GM12873 (cell line): ENCODE data around the gene PIP4K2A.
A peak's percentile ranks its signal among the peaks of the same experiment; 100 is the strongest.

Source experiments
- TF ChIP-seq, protein P1 (sequence below): IDR thresholded peaks from 2 replicates; pipeline ENCODE4 v1.5.1; 2012; ENCODE audit warnings: low read depth, mild to moderate bottlenecking, moderate library complexity, low read length, control low read depth; ENCODE audit not compliant: insufficient read depth; ENCODE audit errors: missing control alignments

The PIP4K2A gene

DNA sequence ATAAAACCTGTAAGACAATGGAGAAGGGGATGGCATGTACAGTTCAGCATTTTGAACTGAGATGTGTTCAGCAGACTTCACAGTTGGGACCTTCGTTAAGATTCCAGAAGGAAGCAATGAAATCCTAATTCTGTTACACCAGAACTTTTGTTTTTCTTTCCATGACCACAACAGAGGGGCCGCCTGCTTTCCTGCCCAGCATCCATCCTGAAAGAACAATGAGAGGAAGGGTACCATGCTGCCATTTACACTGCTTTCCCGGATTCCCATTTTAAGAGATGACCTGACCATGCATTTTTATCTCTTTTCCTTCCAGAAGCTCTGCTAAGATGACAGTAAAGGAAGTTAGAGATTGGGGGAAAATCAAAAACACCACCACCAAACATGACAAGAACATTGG, 92.7 kb downstream of the PIP4K2A start:
- TF ChIP-seq, protein P1, sequence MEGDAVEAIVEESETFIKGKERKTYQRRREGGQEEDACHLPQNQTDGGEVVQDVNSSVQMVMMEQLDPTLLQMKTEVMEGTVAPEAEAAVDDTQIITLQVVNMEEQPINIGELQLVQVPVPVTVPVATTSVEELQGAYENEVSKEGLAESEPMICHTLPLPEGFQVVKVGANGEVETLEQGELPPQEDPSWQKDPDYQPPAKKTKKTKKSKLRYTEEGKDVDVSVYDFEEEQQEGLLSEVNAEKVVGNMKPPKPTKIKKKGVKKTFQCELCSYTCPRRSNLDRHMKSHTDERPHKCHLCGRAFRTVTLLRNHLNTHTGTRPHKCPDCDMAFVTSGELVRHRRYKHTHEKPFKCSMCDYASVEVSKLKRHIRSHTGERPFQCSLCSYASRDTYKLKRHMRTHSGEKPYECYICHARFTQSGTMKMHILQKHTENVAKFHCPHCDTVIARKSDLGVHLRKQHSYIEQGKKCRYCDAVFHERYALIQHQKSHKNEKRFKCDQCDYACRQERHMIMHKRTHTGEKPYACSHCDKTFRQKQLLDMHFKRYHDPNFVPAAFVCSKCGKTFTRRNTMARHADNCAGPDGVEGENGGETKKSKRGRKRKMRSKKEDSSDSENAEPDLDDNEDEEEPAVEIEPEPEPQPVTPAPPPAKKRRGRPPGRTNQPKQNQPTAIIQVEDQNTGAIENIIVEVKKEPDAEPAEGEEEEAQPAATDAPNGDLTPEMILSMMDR = no peak

DNA sequence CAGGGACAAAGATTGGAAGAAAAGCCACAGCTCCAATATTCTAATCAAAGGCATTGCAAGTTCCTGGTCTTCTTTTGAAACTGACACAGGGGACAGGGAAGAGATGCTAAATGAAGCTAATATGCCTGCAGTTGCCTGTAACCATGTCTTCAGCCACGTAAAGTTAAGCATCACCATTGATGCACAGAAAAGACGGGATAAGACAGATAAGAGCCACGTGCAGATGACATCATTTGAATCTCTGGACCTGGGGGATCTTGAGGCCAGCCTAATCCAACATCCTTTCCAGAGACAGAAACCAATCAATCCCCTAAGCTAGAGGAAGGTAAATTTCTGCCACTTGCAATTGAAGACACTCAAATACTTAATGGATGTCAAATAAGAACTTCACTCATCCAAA, 93.4 kb downstream of the PIP4K2A start:
- TF ChIP-seq, protein P1 = no peak

DNA sequence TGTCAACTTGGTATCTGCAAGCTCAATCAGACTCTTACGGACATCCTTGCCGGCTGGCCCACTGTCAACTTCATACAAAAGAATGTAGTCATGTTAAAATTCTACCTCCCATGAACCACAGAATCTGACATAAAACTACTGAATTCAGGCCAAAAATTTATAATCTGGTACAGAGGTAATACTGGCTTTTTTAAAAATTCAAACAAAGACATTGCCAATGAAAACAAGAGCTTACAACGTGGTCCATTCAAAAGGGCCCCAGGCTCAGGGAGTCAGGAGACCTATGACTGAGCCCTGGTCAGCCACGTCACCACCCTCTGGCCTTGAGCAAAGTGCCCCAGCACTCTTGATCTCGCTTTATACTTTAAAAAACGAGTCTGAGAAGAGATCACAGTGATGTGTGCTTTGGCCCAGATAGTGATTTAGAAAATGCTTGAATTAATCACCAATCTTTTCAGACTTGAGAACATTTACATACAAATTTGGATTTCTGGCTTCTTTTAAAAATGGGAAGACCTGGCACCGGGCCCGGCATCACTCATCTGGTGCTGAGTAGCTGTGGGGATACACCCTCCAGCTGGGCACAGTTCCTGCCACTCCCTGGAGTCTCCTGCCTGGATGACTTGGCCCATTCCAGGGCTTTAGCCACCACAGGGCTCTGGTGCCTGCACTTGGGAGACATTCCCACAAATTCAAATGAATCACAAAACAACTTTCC, 94.1 kb downstream of the PIP4K2A start:
- TF ChIP-seq, protein P1 = no peak

DNA sequence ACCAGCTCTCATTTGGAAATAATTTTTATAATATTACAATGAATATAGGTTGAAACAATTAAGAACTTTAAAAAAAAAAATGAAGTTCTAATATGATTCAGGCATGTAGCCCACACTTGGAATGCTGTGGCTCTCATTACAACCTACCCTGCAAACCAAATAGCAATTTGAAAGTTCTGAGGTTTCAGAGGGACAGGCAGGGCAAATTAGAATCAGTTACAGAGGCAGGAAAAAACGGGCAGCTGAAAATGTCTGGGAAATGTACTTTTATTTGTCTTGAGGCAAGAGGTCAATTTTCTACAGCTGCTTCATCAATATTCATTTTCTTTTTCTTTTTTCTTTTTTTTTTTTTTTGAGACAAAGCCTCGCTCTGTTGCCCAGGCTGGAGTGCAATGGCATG, 95.3 kb downstream of the PIP4K2A start:
- TF ChIP-seq, protein P1 = no peak

DNA sequence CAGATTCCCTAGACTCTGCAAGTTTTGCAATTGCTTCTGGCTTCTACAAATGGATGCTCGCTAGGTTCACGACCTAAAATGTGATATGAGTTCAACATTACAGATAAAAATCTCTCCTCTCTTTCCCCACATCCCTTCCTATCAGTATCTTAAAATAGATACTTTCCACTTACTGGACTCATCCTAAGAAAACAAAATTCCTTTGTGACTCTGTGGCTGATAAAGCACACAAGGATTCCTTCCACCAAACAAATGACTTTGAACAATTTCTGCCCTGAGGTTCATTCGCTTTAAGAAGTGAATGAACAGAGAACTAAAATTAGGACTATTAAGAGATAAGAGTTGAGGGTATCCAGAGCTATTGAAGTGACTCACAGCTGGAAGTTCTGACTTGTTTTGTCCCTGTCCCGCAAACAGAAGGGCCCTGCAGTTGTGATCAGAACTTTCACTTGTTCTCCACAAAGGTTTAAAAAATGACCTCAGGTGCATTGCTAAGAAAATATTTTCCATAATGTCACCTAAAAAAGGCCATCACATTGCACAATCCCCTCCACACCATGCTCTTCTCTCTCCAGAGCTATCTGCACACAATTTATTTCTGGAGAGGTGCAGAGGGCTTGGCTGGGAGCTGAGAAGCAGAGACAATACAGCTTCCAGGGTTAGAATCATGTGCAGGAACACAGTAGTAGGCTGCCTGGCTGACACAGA, 96.1 kb downstream of the PIP4K2A start:
- TF ChIP-seq, protein P1 = no peak

DNA sequence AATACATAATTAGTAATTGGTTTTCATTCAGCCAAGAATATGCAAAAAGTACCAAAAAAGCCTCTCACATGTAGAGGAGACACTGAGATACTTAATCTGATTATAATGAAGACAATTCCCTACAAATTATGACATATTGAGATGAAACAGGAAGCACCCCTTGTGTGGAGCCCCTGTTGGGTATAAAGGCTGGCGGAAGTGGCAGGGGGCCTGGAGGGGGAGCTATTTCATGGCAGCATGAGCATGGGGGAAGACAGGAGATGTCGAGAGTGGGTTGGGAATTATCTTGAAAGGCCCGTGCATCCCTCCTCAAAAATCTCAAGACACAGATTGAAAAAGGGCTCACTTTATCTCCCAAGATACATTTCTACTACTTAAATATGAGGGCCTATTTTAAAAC, 96.9 kb downstream of the PIP4K2A start:
- TF ChIP-seq, protein P1 = peak; percentile 27

DNA sequence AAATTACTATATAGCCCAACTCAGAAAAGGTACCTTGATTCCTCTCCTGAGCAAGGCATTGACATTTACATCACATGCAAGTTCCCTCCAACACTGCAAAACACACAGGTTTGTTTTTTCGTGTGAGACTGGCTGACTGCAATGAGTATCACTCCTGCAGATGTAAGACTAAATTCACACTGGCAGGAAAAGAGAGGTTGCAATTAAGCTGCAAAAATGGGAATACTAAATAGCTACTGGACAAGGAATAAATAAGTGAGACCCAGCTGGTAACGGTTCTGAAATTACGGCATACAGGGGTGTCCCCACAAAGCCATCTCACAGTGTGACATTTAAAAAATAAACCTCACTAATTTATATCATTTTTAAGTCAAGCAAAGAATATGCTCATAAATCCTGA, 97.3 kb downstream of the PIP4K2A start:
- TF ChIP-seq, protein P1 = no peak
